Measurements from ENCODE around the gene CD300H.

CD300H gene

GRCh38 chr17:74605361-74605760, 38.1 kb upstream of the CD300H start:
- no peak overlapping the region for H3K4me3 ChIP-seq (ENCODE audit: low read depth, low read length)
- DNase-seq (ENCODE audit: low read depth), result peak; percentile 46
- no peak for TF ChIP-seq CTCF (conservative IDR thresholded peaks at IDR 0.05; ENCODE audit: low read depth, low read length)

- no peak for DNase-seq (ENCODE audit: low read depth)
- no peak for TF ChIP-seq CTCF (conservative IDR thresholded peaks at IDR 0.05; ENCODE audit: low read depth, low read length)
These were observed 37.5 kb upstream of the CD300H start for GRCh38 chr17:74604761-74605160.

DNA sequence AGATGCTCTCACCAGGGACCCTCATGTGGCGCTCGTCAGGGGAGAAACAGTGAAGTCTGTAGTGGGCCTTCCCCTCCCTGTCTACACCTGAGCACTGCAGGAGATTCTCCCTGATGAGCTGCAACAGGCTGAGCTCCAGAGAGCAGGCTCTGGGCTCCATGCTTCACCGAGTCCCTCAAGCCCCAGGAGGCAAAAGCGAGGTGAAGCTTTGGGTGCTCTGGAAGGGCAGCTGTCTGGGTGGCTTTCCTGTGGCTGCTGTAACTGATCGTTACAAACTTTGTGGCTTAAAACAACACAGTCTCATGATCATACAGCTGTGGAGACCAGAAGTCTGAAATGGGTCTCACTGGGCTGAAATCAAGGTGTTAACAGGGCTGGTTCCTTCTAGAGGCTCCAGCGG, 36.9 kb upstream of the CD300H start:
- H3K4me3 ChIP-seq (ENCODE audit: low read depth, low read length), result no peak overlapping the region
- DNase-seq (ENCODE audit: low read depth), result no peak
- TF ChIP-seq CTCF (conservative IDR thresholded peaks at IDR 0.05; ENCODE audit: low read depth, low read length), result no peak

More at GRCh38 chr17:74604761-74605160, 37.5 kb upstream of the CD300H start:
- H3K4me3 ChIP-seq (ENCODE audit: low read depth, low read length), result no peak overlapping the region

GRCh38 chr17:74603746-74604145, 36.4 kb upstream of the CD300H start:
- TF ChIP-seq CTCF (conservative IDR thresholded peaks at IDR 0.05; ENCODE audit: low read depth, low read length), result no peak
- H3K4me3 ChIP-seq (ENCODE audit: low read depth, low read length), result no peak overlapping the region
- no peak for DNase-seq (ENCODE audit: low read depth)

DNA sequence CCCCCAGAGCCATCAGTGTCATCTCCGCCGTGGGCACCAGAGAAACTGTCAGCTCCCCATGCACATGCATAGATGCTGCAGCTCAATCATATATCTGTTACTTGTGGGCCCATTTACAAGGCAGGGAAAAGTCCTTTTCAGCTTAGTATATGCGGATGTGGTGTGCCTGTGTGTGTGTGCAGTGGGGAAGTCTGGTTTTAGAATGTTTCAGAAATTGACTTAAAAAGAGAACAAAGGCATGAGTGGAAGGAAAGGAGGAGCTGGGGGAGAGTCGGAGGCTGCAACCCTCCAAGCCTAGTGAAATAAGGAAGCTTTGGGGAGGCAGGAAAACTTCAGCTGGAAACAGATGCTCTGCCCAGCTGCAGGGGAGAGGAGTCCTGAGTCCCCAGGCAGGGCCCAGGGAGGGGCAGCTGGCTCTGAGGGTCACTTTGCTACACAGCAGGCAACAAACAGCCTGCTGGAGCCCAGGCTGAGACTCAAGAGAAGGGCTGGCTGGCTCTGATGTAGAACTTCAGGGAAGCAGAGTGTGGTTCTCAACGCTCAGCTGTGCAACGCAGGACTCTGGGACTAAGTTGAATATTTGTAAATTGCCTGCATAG, 35.8 kb upstream of the CD300H start:
- H3K4me3 ChIP-seq (ENCODE audit: low read depth, low read length), result no peak overlapping the region
- no peak for TF ChIP-seq CTCF (conservative IDR thresholded peaks at IDR 0.05; ENCODE audit: low read depth, low read length)
- DNase-seq (ENCODE audit: low read depth), result no peak

DNA sequence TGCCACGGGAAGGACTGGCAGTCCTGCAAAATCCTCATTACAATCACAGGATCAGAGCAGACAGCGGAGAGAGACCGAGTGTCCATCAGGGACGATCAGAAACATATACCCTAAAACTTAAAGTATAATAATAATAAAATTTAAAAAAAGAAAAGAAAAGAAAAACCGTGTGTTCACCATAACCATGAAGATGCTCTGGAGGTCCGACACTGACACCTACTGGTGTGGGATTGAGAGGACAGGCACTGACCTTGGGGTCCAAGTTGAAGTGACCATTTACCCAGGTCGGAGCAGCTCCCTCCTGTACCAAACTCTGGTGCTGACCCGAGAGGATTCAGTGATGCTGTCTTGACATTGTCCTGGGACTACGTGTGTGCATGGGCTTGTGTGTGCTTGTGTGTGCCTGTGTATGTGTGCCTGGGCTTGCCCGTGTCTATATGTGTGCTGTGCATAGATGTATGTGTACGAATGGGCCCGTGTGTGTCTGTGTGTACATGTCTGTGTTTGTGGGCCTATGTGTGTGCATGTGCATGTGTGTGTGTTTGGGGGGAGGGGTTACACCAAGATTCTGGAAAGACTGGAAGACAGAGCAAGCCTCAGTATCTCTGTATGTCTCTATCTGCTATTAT, 34.7 kb upstream of the CD300H start:
- no peak overlapping the region for H3K4me3 ChIP-seq (ENCODE audit: low read depth, low read length)
- peak; percentile 54 for DNase-seq (ENCODE audit: low read depth)
- TF ChIP-seq CTCF (conservative IDR thresholded peaks at IDR 0.05; ENCODE audit: low read depth, low read length), result peak; percentile 71

GRCh38 chr17:74599448-74599939, 32.2 kb upstream of the CD300H start:
- DNase-seq (ENCODE audit: low read depth), result no peak
- TF ChIP-seq CTCF (conservative IDR thresholded peaks at IDR 0.05; ENCODE audit: low read depth, low read length), result no peak
- H3K4me3 ChIP-seq (ENCODE audit: low read depth, low read length), result no peak overlapping the region

Data from choroid plexus epithelial cell (primary cell).